HG02938 (cell line): ENCODE data around the gene CASK.

Experiments used
- ATAC-seq: cut with Tn5 transposase; IDR thresholded peaks from one replicate; pipeline ENCODE4 v1.9.1; 2021; ENCODE audit warnings: mild to moderate bottlenecking, moderate library complexity; ENCODE audit not compliant: unreplicated experiment

Gene CASK

DNA sequence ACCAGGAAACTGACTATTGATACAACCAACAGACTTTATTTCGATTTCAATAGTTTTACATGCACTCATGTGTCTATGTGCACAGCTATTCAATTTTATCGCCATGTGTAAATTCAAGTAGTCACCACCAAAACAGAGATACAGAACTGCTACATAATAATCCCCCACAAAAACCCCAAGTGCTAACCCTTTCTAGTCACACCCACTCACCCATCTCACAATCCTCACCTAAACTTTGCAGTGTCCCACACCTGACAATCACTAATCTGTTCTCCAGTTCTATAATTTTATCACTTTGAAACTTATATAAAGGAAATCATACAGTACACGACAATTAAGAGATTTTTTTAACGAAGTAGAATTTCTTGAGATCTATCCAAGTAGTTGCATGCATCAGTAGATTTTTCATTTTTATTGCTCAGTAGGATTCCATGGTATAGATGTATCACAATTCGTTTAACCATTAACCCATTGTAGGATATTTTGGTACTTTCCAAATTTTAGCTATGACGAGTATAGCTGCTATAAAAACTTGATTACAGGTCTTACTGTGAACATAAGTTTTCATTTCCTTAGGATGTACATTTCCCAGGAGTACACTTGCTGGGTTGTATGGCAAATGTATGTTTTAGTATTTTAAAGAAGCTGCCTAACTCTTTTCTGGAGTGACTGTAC is 85.9 kb downstream of the CASK start:
- no peak for ATAC-seq

DNA sequence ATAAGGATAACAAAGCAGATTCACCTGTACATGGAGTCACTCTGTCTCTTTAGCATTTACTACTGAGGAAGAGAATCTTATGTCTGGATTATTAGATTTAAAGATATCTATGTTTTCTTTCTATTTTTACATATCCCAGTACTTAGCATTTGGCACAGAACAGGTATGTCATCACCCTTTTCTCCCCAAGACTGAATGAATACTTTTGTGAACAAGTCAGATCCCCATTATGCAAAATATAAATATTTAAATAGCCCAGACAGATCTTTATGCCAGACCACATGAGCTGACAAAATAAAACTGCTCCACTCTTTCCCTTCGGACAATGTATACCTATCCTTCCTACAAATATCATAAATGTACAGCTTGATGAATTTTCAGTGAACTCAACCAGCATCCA is 94.5 kb downstream of the CASK start:
- no peak for ATAC-seq

DNA sequence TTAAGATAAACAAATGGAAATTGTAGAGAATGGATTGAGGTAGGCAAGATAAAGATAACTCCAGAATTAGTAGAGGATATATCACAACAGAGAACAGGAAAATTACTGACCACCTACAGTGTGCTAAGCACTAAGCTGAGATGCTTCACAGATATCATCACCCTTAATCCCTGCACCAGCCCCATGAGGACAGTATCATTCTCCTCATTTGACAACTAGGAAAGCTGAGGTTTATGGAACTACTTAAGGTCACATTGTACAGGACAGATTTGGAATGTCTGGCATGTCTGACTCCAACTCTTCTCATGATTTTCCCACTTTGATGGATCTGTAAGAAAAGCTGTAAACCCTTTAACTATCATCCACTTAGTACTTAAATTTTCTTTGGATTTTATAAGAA is 95.5 kb downstream of the CASK start:
- no peak for ATAC-seq

DNA sequence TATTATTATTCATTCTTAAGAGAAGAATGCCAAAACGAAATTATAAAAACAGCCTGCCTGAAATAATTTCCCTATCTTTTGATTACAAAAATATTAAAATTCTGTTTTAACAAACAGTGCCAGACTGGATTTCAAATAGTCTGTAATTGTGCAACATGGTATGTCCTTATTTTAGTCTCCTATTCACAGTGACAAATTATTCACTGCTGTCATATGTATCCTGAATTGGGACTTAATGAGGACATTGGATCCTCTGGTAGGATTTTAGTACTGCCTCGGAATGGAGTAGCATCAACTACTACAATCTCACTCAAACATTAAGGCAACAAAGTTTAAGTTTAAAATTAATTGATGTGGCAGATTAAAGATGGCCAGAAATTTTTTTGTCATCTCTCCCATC is 97.6 kb downstream of the CASK start:
- ATAC-seq, result no peak

DNA sequence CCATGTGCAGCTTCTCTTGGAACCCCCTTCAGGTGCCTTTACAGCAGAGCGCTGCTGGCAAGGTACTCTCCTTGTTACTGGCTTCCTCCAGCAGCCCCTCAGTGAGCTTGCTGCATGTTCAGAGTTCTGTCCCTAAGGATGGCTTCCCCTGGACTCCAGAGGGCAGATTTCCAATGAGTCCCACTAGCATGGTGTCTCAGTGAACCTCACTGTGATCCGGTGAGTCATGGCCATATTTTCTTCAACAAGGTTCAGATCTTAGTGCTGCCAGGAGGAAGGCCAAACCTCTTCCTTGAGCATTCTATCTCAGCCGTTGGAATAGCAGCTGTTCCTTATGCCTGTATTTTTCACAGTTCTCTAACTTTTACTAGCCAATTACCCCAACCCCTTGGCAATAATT is 98.8 kb downstream of the CASK start:
- ATAC-seq, result no peak

DNA sequence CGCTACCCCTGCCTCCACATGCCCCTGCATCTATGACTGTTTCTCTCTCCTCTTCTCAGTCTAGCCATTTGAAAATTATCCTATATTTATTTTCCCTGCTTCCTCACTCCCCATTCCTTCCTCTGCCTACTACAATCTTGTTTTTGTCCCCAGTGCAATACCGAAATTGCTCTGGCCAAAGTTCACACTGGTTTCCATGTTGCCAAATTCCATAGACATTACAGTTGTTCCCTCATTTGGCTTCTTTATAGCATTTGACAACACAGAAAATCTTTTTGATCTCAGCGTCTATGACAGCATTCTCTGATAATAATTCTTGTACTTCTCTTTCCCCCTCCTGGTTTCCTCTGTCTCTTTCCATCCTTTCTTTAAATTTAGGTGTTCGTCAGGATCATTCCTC is 100.0 kb downstream of the CASK start:
- ATAC-seq, result no peak

DNA sequence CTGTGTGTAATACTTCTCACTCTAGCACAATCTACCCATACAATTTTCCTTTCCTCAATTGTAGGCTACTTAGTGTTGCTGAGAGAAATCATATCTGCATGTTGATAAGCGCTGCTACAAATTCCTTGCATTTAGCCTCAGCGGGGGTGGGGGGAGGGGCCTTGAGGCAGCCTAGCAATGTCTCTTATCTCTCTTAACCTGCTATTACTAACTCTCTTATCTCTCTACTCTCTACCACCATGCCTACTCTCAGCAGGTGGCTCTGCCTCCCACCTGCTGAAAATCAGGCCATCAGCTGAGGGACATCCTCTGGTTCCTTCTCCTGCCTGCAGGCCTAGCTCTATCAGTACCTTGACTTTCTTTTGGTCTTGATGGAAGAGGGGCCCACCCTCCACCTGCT is 100.5 kb downstream of the CASK start:
- ATAC-seq, result no peak

DNA sequence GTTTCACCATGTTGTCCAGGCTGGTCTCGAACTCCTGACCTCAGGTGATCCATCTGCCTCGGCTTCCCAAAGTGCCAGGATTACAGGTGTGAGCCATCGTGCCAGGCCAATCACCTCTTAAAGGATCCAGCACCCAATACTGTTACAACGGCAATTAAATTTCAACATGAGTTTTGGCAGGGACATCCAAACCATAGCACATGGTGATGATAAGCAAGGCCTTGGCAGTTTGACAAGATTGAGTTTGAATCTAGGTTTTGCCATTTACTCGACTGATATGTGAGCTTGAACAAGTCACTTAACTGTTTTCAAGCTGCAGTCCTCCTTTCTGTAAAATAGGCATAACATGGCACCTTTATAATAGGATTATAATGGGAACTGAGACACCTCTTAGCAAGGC is 115.3 kb downstream of the CASK start:
- no peak for ATAC-seq

DNA sequence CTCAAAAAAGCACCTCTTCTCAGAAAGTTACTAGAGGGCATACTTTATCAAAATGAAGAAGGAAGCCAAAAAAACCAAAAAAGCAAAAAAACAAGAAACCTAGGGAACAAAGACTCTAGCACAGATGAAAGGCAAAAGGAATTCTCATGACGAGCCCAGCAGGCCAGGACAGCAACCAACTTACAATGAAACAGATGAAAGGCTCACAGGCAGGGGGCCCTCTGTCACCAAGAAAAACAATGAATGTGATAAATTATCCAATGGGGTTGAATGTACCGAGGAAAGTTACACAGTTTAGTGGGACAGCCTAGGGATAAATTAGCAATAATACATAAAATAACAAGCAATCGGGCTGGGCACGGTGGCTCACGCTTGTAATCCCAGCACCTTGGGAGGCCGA is 120.4 kb downstream of the CASK start:
- ATAC-seq, result no peak

DNA sequence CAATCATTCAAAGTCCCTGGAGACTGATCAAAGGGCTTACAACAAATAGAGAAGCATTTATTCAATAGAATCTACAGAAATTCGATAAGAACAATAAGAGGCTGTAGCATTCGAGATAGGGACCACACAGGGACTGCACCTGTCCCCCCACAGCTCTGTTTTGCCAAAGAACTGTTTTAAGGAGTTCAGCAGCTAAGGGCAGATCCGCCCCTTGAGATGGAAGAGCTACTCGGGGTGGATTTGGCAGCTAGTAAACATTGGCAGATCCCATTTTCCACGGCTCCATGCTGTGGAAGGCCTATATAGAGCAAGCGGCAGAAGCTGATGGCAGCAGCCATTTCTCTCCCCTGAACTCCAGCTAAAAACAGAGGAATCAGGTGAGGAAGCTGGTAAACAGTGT is 123.7 kb downstream of the CASK start:
- ATAC-seq, result no peak

DNA sequence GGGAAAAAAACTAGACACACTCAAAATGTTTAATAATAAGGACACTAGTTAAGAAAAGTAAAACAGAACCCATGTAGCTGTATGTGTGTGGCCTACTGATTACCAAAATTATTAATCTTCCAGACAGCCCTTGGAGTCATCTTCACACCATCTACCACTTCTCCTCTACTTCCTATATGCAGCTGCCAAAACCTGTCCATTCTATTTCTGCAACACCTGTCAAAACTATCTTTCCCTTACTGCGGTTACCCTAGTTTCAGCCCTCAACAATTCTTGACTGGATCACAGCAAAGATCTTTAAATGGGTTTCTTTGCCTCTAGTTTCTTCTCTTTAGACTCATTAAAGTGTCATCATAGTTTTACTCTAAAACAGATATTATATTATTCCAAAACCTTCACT is 126.8 kb downstream of the CASK start:
- no peak for ATAC-seq

DNA sequence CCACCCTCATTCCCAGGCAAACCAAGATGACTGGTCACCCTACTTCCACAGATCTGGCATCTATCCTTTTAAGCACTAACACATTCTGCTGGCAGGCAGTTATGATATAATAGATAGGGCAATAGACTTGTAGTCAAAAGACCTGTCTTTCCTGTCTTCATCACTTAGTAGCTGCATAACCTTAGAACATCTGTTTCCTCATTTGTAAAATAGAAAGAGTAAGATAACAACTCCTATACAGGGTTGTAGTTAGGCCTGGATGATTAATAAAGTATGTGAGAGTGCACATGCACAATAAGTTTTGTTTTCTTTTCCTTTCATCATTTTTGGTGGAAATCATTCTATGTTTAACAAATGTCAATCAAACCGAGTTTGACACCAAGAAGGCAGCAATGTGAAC is 127.3 kb downstream of the CASK start:
- ATAC-seq, result no peak

DNA sequence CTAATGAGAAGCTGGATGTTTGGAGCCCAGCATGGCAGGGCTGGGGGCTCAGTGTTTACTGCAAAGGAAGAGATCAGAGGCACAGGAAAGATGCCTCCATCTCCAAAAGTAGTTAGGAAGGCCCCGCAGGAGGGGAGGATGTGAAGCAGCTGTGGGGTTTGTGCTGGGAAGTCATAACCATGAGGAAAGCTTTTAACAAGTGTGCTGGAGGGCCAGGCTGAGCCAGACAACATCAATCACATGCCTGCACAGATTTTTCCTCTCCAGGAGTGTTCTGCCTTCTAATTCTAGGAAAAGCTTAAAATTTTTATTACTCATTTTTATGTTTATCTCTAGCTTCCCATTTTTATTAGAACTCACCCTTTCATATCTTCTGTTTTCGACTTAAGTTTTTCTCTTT is 134.0 kb downstream of the CASK start:
- no peak for ATAC-seq

DNA sequence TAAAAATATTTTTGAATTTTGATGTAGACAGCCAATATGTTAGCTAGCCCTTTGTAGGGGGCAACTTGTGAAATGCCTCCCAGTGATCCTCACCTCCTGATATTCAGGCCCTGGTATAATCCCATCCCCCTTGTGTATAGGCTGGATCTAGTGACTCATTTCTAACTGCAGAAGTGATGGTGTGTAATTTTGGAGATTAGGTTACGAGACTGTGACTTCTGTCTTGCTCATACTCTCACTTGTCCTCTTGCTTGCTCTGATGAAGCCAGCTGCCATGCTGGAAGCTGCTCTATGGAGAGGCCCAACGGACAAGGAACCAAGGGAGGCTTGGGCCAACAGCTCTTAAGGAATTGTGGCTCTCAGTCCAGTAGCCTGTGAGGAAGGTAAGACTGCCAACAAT is 137.7 kb downstream of the CASK start:
- no peak for ATAC-seq

DNA sequence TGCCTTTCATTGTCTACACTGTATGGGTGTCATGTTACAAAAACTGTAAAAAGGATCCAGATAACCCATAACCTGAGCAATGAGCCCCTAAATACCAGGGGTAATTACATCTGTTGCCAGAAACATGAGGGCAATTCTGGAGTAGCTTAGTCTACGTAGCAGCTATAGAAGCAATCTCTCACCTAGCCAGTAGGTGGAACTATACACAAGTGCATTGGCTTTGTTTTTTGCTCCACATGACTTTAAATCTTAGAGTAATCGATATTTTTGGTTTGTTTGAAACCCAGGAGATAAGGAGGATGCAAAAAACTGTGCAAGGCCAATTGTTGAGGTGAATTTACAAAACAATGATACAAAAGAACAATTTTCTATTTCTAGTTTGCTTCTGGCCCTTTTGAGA is 141.9 kb downstream of the CASK start:
- no peak for ATAC-seq

DNA sequence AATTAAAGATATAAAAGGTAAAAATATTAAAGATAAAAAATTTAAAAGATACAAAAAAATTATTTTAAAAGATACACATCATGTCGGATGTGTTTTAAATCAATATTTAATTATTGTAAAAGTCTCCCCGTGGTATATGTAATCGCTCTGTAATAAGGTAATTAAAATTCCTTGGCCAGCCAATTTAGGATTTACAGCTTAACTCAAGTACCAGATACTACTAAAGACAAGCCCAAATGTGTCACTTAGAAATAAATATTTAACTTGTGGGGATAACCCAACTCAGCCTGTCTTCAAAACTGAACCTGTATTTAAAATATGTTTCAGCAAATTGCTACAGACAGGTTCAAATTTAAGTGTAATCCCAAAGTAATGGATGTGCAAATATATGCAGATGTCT is 143.4 kb downstream of the CASK start:
- no peak for ATAC-seq

DNA sequence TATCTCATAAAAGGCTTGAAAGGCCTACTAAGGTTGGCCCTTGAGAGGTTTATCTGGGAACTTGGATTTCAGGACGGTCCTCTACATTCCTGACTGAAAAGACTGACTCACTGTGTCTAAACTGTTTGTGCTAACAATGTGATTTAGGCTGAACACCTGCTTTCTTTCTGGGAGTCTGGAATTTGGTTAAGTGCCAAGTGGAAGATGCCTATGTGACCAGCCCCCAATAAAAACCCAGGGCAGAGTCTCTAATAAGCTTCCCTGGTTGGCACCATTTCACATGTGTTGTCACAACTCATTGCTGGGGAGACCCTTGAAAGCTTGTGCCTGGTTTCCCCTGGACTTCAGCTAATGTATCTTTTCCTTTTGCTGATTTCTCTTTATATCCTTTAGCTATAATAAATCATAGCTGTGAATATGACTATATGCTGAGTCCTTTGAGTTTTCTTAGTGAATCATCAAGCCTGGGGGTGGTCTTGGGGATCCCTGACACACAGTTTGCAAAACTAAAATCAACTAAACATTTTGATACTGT is 144.3 kb downstream of the CASK start:
- ATAC-seq, result no peak

DNA sequence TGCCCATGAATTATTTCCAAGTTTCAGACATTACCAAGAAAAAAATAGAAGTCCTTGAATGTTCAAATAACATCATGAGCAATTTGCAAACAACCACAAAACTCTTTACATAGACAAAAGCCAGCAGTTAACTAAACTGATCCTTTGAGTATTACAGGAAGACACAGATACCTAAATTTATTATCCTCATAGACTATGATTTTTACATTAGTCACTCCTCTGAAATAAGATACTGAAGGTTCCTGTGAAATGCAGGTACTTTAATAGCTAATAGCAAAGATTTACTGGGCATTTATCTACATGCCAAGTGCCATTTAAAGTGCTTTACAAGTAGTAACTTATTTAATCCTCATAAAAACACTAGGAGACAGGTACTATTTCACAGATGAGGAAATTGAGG is 161.7 kb downstream of the CASK start:
- ATAC-seq, result no peak

DNA sequence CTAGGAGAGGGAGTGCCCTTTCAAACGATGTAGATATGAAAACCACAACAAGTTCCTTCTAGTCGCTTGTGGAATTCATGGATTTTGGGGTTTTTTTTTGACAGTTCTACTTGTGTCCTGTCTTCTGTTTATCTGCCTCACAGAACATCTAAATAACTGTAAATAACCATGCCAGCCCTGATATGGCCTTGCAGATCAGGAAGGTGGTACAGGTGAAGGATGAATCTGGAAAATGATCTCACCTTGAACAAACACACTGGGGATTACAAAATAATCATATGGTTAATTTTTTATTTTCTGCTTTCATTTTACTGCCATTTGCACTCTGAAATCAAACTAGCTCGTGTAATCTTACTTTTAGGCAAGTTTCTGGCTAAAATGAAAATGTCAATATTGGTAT is 162.2 kb downstream of the CASK start:
- ATAC-seq, result no peak

DNA sequence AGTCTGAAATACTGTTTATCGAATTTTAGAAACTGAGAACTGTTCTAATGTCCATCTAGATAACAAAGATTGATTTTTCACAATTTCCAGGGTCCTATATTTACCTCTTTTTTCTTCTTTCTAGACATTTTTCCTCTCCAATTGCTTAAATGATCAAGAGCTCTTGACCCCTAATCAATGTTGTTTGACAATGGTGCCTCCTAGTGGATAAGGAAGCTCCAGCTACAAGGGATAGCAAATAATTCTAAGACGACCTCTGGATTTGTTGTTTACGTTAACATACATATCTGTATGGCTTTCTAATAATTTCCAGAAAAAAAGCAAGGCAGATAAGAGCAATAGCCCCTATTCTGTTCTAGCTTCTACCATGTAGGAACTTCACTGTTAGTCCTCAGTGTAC is 163.5 kb downstream of the CASK start:
- ATAC-seq, result no peak

DNA sequence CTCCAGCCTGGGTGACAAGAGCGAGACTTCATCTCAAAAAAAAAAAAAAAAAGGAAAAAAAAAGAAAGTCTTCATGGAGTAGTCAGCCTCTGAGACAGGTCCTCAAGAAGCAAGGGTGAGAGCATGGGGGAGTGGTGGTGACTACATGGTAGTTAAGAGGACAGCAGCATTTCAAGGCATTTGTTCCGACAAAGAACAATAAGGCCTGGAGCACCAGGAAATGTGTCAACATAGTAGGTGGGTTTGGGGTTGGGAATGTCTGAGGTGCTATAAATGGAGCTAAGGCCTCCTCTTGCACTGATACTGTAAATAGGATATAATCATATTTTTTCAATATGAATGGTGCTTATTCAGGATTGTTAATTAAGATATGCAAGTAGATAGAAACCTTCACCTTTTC is 165.0 kb downstream of the CASK start:
- ATAC-seq, result no peak

DNA sequence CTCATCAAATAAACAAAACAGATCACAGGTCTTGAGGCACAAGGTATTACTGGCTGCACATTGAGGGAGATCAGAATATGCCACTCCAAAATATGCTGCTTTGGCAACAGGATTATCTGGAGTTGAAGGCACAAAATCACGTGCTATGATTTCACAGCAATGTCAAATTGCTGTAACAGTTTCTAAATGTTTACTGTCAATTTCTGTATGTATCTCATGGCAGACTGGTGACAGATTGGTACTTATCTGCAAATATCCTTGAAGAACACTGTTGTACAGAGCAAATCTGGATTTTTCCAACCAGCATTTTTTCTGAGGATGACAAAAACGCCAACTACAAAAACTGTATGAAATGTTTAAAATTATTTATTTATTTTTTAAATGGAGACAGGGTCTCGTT is 172.6 kb downstream of the CASK start:
- no peak for ATAC-seq

DNA sequence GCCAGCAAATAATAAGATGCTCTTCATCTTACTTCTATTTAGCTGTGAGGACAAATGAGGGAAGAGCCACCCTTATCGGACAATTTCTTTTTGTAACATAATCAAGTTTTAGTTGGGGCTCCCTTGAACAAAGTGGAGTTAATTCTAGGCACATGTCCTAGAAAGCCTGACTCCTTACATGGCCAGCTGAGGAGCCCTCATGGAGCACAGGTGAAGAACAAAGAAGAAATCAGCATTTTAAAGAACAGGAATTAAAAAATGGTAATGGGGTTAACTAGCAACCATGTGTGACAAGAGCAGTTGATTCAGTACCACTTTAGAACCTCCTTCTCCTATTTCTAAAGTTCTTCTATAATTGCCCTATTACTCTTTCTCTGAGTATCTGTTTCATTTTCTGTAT is 183.5 kb downstream of the CASK start:
- no peak for ATAC-seq
